Measurements from ENCODE around the gene EFNA5.

DNA sequence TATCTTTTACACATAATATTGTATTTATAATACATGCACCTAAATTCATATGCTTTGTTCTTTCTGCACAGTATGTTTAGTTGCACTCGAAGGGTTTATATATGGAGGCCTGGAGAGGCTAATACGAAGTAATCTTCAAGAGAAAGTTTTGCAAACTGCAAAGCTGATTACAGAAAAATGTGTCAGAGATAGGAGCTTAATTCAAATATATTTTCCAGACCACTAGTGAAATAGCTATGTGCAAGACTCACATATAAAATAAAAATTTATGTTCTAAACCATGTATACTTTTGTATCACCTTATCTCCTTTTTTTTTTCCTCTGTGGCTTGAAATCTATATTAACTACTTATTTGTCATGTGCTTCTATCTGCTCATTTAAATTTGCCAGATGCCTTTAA lies 313.8 kb downstream of the EFNA5 start:
- TF ChIP-seq, protein P1, sequence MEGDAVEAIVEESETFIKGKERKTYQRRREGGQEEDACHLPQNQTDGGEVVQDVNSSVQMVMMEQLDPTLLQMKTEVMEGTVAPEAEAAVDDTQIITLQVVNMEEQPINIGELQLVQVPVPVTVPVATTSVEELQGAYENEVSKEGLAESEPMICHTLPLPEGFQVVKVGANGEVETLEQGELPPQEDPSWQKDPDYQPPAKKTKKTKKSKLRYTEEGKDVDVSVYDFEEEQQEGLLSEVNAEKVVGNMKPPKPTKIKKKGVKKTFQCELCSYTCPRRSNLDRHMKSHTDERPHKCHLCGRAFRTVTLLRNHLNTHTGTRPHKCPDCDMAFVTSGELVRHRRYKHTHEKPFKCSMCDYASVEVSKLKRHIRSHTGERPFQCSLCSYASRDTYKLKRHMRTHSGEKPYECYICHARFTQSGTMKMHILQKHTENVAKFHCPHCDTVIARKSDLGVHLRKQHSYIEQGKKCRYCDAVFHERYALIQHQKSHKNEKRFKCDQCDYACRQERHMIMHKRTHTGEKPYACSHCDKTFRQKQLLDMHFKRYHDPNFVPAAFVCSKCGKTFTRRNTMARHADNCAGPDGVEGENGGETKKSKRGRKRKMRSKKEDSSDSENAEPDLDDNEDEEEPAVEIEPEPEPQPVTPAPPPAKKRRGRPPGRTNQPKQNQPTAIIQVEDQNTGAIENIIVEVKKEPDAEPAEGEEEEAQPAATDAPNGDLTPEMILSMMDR (IDR thresholded peaks at IDR 0.05; ENCODE audit: control extremely low read depth in 1 of 3, insufficient read depth in 1 of 3, low read depth in 1 of 3, low read length in 3 of 3): no peak
- TF ChIP-seq CREB1 (IDR thresholded peaks at IDR 0.05): no peak
- TF ChIP-seq TAF1 (IDR thresholded peaks at IDR 0.05; ENCODE audit: low read depth, low read length): no peak
- TF ChIP-seq SP2 (IDR thresholded peaks at IDR 0.05; ENCODE audit: low read length): no peak
- TF ChIP-seq JUND (IDR thresholded peaks at IDR 0.05; ENCODE audit: low read length): no peak
- no peak for TF ChIP-seq POLR2AphosphoS5 (IDR thresholded peaks at IDR 0.05; ENCODE audit: low read depth, low read length)
- no peak for TF ChIP-seq RXRA (IDR thresholded peaks at IDR 0.05; ENCODE audit: insufficient read depth, low read depth, low read length)
- no peak for TF ChIP-seq EP300 (IDR thresholded peaks at IDR 0.05; ENCODE audit: borderline replicate concordance in 1 of 2, low read depth in 2 of 2, low read length in 2 of 2)

All from H1 (cell line).